HG03108 (cell line): ENCODE data around the gene EFNA1.
"Not testable (repeated sequence)": the region's sequence is repeated elsewhere in the genome, so short reads cannot be mapped to it uniquely, and the experiment has no call there.

Experiments
- ATAC-seq: cut with Tn5 transposase; IDR thresholded peaks from one replicate; pipeline ENCODE4 v1.9.1; 2021; ENCODE audit warnings: moderate library complexity; ENCODE audit not compliant: unreplicated experiment

Gene EFNA1

DNA sequence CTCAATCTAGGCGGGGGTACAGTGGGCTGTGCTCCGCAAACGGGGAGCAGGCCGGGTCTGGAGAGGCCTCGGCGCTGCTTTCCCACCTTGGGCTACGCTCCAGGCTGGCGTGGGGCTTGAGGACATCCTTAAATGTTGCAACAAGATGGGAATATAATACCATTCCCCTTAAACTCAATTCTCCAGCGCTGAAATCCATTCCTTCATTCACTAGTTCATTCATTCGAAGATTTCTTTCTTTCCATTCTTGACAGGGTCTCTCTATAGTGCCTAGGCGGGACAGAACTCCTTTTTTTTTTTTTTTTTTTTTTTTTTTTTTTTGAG lies 12.9 kb downstream of the EFNA1 start:
- ATAC-seq, result no peak

DNA sequence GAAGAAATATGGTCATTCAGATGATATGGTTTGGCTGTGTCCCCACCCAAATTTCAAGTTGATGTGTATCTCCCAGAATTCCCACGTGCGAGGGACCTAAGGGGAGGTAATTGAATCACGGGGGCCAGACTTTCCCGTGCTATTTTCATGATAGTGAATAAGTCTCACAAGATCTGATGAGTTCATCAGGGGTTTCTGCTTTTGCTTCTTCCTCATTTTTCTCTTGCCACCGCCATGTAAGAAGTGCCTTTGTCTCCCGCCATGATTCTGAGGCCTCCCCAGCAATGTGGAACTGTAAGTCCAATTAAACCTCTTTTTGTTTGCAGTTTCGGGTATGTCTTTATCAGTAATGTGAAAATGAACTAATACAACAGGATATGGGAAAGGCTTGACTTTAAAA lies 14.1 kb downstream of the EFNA1 start:
- no peak for ATAC-seq

DNA sequence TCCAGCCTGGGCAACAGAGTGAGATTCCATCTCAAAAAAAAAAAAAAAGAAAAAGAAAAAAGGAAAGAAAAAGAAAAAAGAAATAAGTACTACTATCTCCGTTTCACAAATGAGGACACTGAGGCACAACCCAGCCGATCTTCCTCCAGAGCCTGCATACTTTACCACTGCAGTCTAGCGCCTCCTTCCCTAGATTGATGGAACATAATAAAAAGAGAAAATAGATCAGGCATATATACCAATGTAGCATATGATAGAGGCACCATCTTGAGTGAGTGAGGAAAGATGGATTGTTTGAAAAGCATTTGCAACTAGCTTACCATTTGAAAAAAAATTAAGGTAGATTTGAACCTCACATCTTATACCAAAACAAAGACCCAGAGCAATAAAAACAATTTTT lies 17.8 kb downstream of the EFNA1 start:
- ATAC-seq, result no peak

DNA sequence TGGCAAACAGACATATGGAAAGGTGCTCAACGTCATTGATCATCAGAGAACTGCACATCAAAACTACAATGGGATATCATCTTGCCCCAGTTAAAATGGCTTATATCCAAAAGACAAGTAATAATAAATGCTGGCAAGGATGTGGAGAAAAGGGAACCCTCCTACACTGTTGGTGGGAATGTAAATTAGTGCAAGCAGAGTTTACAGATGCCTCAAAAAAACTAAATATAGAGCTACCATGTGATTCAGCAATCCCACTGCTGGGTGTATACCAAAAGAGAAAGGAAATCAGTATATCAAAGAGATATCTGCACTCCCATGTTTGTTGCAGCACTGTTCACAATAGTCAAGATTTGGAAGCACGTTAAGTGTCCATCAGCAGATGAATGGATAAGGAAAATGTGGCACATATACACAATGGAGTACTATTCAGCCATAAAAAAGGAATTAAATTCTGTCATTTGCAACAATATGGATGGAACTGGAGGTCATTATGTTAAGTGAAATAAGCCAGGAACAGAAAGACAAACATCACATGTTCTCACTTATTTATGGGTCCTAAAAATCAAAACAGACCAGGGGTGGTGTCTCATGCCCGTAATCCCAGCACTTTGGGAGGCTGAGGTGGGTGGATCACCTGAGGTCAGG lies 28.4 kb downstream of the EFNA1 start:
- not testable (repeated sequence) for ATAC-seq

DNA sequence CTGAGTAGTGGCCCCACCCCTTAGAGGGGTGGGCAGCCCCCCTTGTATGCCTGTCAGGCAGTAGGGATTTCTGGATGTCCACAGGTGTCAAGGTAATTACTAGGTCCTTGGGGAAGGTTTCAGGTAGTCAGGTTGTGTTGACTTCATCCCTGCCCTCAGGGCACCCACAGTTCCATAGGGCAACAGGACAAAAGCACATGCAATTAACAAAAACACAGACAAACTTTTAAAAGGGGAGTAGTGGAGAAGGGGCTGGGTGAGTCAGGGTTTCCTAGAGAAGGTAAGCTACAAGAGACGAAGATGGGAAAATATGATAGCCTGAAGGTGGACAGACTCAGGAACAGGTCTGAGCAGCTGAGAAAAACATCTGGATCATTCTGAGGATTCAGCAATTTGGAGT lies 31.3 kb downstream of the EFNA1 start:
- no peak for ATAC-seq

DNA sequence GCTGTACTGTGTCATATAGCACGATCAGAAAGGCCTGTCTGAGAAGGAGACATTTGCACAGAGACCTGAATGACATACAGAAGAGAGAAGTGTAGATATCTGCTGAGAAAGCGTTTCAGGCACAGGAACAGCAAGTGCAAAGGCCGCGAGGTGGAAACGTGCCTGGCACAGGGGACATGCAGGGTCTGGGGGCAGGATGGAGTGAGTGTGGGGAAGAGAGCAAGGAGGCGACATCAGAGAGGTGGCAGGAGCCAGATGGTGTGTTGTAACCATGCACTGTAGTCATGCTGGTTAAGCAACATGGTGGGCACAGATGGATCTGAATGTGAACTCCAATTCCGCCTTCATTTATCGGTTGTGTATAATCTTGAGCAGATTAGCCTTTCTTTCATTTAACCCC lies 32.5 kb downstream of the EFNA1 start:
- ATAC-seq, result no peak

DNA sequence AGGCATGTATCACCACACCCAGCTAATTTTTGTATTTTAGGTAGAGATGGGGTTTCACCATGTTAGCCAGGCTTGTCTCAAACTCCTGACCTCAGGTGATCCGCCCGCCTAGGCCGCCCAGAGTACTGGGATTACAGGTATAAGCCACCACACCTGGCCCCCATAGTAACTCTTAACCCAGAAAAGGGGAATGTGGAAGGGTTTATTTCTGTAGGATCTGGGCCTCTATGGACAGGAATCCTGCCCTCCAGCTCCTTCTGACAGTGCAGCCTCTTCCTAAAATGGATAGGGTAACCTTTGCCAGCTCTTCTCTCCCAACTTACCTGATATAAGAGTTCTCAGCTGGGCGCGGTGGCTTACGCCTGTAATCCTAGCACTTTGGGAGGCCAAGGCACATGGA lies 35.0 kb downstream of the EFNA1 start:
- not testable (repeated sequence) for ATAC-seq

DNA sequence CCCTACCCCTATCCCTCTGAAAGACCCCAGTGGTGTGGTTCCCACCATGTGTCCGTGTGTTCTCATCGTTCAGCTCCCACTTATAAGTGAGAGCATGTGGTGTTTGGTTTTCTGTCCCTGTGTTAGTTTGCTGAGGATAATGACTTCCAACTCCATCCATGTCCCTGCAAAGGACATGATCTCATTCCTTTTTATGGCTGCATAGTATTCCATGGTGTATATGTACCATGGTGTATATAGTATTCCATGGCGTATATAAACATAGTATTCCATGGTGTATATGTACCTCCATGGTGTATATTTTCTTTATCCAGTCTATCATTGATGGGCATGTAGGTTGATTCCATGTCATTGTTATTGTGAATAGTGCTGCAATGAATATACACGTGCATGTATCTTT lies 36.1 kb downstream of the EFNA1 start:
- not testable (repeated sequence) for ATAC-seq

DNA sequence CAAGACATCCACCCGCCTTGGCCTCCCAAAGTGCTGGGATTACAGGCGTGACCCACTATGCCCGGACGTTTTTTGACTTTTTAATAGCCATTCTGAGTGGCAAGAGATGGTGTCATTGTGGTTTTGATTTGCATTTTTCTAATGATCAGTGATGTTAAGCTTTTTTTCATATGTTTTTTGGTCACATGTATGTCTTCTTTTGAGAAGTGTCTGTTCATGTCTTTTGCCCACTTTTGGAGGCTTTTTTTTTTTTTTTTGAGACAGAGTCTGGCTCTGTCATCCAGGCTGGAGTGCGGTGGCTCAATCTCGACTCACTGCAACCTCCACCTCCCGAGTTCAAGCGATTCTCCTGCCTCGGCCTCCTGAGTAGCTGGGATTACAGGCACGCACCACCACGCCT lies 36.9 kb downstream of the EFNA1 start:
- not testable (repeated sequence) for ATAC-seq

DNA sequence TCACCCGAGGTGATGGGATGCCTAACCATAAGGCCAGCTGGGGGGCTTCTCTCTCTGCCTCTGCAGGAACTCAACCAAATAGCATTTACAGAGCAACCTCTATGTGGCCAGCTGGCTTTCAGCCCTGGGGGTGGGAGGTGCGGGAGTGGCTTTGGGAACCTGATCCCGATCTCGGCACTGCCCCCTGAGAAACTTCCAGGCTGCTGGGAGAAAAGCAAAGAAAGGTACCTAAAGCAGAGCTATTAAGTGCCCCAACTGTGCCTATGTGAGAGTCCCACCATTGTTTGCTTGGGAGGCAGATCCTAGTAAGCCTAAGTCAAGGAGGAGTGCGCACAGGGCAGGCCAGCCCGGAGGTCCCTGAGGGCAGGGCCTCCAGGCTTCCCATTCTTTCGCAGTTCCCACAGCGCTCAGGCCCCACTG lies 38.4 kb downstream of the EFNA1 start:
- ATAC-seq, result no peak

DNA sequence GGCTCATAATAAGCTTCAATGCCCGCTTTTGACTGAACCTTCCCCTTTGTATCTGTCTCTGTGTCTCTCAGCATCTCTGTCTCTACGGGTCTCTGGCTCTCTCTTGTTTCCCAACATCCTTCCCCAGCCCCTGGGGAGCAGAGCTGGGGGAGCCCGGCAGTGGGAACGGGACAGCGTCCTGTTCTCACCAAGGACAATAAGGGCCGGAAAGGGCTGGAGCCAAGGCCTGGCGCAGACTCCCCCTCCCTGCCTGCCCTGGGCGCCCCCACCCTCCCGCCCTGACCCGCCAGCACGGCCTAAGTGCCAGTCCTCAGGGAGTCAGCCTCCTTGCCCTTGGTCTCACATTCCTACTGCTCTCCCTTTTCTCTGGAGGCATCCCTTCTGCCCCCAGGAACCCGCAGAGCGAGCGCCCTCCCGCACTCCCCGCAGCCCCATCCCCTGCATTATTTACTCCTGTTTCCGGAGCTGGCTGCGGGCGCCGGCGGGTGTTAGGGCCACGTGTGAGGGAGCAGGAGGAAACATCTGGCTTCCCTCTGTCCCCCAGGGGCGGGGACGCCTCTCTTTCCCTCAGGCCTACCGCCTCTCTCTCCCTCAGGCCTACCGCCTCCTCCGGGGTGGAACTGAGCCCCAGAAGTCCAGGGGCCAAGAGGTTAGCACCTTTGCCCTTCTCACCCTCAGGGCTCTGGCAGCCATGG lies 38.9 kb downstream of the EFNA1 start:
- no peak for ATAC-seq

DNA sequence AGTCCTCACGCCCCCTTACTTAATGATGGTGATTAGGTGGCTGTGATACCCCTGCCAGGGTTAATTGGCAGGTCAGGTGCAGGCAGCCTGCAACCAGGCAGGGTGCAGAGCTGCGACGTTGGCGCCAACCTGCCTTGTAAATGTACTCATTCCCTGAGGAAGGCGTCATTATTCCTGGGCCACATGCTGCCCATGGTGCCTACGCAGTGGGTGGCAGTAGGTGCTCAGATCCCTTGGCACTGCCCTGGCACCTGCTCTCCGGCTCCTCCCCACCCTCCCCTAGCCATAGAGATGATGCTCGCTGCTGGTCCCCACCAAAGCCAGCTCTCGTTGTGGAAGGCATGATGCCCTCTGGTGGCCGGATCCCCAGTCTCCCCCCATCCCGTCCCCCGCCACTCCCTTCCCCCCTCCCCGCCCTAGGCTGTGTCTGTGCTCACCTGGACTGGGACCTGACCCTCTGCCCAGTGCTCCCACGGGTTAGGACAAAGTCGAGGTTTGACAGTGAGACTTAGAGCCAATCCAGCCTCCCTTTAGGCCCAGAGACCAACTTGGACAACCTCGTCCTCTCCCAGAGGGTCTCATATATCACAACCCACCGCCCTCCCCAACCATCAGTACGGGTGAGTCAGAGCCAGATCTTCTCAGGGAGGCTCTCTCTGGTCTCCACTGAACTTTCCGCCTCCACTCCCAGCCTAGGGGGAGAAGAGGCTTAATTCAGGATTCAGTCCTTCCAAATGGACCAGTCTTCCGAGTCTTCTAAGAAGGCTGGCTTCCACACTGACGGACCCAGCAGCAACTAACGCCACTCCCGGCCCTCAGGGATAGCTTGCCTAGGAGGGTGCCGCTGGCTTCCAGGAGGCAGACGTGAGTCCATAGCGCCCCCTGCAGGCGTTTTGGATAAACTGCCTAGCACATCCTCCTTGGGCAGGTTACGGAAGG lies 39.8 kb downstream of the EFNA1 start:
- ATAC-seq, result no peak

DNA sequence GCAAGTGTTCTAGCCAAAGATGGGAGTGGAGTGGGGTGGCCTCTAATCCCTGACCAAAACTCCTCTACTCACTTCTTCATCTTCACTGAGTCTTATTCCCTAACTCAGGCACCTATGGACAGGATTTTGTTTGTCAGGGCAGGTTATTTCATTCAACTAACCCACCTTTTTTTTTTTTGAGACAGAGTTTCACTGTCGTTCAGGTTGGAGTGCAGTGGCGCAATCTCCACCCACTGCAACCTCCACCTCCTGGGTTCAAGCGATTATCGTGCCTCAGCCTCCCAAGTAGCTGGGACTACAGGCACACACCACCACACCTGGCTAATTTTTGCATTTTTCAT lies 40.4 kb downstream of the EFNA1 start:
- ATAC-seq, result not testable (repeated sequence)

DNA sequence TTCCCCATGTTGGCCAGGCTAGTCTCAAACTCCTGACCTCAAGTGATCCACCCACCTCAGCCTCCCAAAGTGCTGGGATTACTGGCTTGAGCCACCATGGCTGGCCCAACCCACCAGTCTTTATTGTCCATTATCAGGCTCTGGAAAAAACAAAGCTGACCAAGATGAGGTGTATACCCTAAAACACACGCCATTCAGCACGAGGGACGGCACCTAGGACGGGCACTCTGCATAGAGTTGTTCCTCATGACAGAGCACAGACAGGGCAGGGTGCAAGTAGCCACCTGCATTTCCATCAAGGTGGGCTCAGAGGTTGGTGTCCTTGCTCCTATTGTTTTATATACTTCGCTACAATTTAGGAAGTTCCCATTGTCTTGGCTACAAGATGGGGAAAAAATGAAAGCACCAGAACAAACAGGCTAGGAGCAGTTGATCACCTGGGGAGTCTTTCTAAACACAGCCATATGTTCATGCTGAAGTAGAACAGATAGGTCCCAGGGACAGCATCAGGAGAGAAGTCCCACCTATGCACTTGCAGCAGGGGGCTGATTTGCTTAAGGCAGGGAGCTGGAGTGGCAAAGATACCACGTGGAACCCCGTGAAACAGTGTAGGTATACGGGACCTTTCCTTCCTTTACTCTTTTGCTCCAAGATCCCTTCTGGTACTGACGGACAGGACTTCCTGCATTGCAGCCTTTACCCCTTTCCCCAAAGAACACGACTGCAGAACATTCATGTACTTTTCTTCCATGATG lies 41.0 kb downstream of the EFNA1 start:
- no peak for ATAC-seq

DNA sequence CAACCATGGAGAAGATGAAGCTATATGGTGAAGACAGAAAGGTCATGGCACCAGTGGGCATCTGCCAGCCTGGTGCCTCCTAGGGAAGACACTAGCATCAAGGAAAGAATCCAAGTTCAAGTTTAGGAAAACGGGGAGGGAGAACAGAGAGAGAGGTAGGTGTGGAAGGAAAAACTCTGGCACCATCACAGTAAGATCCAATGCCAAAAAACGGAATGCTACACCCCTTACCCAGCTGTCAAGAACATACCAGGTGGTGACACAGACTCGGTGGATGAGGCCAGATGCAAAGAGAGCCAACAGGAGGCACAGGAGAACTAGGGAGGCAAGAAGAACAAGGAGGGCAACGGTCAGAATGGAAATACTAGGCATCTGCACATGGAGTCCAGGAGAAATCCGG lies 41.9 kb downstream of the EFNA1 start:
- ATAC-seq, result no peak

DNA sequence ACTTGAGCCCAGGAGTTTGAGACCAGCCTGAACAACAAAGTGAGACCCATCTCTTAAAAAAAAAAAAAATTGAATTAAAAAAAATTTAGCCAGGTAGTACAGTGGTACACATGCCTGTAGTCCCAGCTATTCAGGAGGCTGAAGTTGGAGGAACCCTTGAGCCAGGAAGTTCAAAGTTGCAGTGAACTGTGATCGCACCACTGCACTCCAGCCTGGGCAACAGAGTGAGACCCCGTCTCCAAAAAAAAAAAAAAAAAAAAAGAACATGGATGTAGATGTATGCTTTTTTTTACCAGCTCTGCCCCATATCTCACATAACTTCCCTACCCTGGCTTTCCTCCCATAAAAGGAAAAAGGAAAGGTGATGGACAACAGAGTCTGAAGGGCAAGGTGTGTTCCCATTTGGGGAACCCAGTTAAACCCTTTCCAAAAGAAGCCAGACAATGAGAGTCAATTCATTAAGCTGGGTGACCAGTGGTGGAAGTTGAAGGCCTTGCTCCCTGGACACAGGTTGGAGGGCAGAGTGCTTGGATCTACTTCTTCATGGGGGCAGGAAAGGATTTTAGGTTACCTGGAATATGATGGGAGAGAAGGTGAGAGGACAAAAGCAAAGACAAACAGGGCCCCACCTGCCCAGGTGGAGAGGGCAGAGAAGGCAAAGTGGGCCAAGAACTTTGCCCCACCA lies 42.6 kb downstream of the EFNA1 start:
- no peak for ATAC-seq

DNA sequence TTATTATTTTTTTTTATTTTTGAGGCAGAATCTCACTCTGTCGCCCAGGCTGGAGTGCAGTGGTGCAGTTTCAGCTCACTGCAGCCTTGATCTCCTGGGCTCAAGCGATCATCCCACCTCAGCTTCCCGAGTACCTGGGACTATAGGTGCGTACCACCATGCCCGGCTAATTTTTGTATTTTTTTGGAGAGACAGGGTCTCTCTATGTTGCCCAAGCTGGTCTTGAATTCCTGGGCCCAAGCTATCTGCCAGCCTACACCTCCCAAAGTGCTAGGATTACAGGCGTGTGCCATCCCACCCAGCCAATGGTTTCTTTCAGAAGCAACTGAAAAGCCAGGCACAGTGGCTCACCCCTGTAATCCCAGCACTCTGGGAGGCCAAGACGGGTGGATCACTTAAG lies 43.1 kb downstream of the EFNA1 start:
- ATAC-seq, result no peak

DNA sequence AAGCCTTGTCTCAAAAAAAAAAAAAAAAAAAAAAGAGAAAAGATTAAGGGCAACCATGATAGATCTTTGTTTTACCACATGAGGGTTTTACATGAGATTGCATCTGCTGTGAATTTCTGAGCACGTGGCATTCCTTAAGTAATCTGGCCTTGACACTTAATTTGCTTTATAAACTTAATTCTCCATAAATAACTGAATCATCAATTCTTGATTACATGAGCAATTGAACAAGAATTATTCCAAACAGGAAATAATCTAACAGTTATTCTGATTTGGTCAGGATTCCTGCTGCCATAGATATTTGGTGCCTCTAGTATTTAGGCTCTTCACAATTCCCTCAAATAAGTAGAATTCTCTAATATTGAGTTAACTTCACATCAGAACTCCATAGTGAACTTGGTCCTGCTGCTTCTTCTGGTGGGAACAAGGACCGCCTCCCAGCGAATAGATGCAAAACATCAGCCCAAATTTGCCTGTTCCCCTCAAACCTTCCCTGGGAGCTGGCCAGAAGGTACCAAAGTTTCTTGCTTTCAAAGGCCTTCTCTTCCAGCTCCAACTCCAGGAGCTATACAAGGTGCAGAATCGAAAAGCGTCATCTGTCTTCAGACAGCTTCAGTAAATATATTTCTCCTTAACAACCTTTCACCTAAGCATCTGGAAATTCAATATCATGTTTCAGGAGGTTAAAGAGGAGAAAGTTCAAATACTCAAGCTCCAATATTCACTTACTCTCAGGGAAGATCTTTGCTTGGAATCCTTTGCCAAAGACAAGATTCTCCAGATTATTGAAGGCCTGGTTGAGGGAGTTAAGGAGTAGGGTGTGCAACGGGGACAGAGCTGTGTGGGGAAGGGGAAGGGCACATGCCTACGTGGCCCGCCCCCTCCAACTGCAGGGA lies 44.4 kb downstream of the EFNA1 start:
- no peak for ATAC-seq

DNA sequence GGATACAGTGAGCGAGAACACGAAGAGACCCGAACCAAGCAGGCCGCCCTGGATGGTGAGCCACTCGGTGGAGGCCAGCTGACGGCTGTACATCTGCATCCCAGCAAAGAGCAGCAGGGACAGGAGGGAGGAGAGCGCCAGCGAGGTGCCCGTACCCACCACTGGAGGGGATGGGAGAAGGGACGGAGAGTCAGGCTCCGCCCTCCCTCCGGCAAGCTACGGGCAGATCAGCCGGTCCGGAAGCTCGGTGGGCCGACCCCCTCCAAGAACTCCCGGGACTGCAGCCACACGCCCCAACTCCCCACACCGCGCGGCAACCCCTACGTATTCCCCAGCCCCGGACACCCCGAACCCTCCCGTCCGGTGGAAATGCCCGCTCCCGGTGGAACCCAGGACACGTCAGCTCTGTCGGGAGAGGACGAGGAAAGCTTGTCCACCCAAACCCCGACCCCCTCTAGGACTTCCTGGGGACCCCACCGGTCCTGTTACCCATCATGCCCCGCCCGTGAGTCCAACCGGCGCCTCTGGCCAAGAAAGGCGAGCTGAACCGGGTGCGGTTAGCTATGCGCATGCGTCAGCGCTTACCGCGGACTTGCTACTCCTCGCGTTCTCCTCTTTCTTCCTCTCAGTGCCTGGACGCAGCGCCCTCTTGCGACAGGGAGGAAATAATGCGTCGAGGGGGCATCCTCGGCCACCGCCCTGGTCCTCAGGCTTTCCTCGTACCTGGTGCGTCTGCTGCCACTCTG lies 45.2 kb downstream of the EFNA1 start, which contains the start of gene KRTCAP2:
Gene KRTCAP2, minus strand, starts transcription at position 573 of the 746 bp plus-strand sequence. Its CDS starts 80 bp downstream, at position 493.
- peak; percentile 55 for ATAC-seq
